Activated T-cell treated with anti-CD3 and anti-CD28 coated beads, Interleukin-2, amount 50 U/mL, for 24 hours (primary cell): ENCODE results near the gene HDAC6.
"Not testable (repeated sequence)": the region's sequence is repeated elsewhere in the genome, so short reads cannot be mapped to it uniquely, and the experiment has no call there.

Experiments
- DNase-seq: peaks from one replicate; pipeline ENCODE4 v3.0.0-alpha.2; 2020
- H3K27ac Mint-ChIP-seq: 2 replicates; pipeline ENCODE4 v1.8.0; 2020; ENCODE audit warnings: mild to moderate bottlenecking, mixed read lengths
- H3K27me3 Mint-ChIP-seq: 2 replicates; pipeline ENCODE4 v1.8.0; 2020; ENCODE audit warnings: mixed read lengths
- H3K36me3 Mint-ChIP-seq: 2 replicates; pipeline ENCODE4 v1.8.0; 2020; ENCODE audit warnings: low read depth, mixed read lengths
- H3K4me1 Mint-ChIP-seq: 2 replicates; pipeline ENCODE4 v1.8.0; 2020; ENCODE audit warnings: low read depth, mixed read lengths
- H3K4me3 Mint-ChIP-seq: 2 replicates; pipeline ENCODE4 v1.8.0; 2020; ENCODE audit warnings: mild to moderate bottlenecking, moderate library complexity, mixed read lengths
- H3K9me3 Mint-ChIP-seq: 2 replicates; pipeline ENCODE4 v1.8.0; 2020; ENCODE audit warnings: mixed read lengths

The HDAC6 gene

DNA sequence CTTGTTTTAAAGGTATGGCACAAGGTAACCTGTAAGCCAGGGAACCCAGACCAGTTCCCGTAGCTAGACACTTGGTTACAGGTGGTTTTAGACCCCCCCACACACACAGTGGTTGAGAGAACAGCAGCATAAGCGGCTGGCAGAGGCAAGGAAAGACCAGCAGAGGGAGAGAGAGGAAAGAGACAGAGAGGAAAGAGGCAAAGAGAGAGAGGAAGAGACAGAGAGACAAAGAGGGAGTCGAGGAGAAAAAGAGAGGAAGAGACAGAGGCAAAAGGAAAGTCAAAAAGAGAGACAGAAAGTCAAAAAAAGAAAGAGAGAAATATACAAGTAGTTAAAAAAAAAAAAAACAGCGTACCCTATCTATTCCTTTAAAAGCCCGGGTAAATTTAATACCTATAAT lies 53.0 kb downstream of the HDAC6 start:
- Mint-ChIP-seq H3K4me3 (no peak overlapping the region), H3K9me3 (no peaks in the 10 kb centered on the region), H3K27me3 (peaks cover 62% of the 10 kb centered on the region), H3K36me3 (no peaks in the 10 kb centered on the region), H3K27ac (no peak overlapping the region), H3K4me1 (peaks cover 1% of the 10 kb centered on the region)
- no peak for DNase-seq

DNA sequence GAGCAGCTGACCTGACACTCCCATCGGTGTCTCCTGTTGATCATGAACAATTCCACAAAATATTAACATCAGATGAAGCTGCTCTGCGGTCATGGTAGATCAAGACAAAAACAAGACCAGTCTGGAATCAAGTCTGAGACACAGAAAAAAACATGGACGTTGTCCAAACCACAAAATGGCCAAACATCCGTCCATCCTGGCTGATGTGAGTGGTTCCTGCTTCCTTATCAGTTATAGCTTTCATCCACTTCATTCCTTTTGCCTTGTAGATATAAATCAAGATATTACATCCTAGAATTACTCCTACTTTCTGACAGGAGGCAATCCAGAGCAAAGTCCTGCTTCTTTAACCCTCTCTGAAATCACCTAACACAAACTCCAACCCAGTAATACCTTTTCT lies 62.3 kb downstream of the HDAC6 start:
- no peak for DNase-seq

DNA sequence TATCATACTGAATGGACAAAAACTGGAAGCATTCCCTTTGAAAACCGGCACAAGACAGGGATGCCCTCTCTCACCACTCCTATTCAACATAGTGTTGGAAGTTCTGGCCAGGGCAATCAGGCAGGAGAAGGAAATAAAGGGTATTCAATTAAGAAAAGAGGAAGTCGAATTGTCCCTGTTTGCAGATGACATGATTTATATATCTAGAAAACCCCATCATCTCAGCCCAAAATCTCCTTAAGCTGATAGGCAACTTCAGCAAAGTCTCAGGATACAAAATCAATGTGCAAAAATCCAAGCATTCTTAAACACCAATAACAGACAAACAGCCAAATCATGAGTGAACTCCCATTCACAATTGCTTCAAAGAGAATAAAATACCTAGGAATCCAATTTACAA lies 70.2 kb downstream of the HDAC6 start:
- H3K36me3 Mint-ChIP-seq, H3K27ac Mint-ChIP-seq, H3K4me3 Mint-ChIP-seq, DNase-seq, H3K4me1 Mint-ChIP-seq, H3K9me3 Mint-ChIP-seq: not testable (repeated sequence)
- peaks cover 52% of the 10 kb centered on the region for H3K27me3 Mint-ChIP-seq

More for the DNA sequence above, 62.3 kb downstream of the HDAC6 start:
- no peaks in the 10 kb centered on the region for H3K36me3 Mint-ChIP-seq
- H3K9me3 Mint-ChIP-seq, result no peaks in the 10 kb centered on the region
- H3K27ac Mint-ChIP-seq, result no peak overlapping the region
- H3K27me3 Mint-ChIP-seq, result peaks cover 68% of the 10 kb centered on the region
- H3K4me1 Mint-ChIP-seq, result no peaks in the 10 kb centered on the region
- H3K4me3 Mint-ChIP-seq, result no peak overlapping the region
